HG02763 (cell line): ENCODE data around the gene TNRC18.
A peak's percentile ranks its signal among the peaks of the same experiment; 100 is the strongest.
"Not testable (repeated sequence)": the region's sequence is repeated elsewhere in the genome, so short reads cannot be mapped to it uniquely, and the experiment has no call there.

ENCODE experiments used
- ATAC-seq: cut with Tn5 transposase; IDR thresholded peaks from one replicate; pipeline ENCODE4 v1.9.1; 2021; ENCODE audit warnings: mild to moderate bottlenecking, moderate library complexity; ENCODE audit not compliant: unreplicated experiment

Gene TNRC18

DNA sequence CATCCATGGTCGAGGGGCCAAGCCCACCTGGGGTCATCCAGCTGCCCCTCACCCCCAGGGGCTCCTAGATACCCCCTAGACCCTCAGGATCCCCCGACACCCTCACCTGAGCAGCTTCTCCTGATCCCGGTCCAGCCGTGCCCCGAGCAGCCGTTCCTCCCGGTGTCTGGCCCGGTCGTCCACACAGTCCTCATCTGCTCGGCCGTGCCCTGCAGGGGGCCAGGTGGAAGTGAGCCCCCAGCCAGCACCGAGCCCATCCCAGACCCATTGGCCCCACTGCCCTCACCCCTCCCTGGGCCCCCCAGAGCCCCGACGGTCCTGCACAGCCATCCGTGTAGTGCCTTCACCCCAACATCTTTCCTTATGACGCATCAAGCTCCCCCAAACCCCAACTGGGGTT, 45.8 kb downstream of the TNRC18 start:
- ATAC-seq, result no peak

DNA sequence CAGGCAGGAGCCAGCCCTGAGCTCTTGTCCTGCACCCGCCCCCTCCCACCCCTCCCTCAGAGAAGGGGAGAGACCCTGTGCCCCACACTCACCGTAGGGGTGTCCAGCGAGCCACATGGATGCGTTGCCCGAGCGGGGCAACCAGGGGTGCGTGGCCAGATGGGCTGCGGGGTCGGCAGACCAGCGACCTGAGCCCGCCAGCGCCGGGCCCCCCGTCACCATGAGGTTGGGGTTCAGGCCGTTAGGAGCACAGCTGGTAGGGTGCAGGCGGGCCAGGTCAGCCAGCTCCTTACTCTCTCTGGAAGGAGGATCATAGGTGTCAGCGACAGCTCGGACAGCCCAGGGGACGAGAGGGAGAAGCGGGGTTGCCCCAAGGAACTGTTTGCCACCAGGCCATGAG, 46.4 kb downstream of the TNRC18 start:
- ATAC-seq, result no peak

DNA sequence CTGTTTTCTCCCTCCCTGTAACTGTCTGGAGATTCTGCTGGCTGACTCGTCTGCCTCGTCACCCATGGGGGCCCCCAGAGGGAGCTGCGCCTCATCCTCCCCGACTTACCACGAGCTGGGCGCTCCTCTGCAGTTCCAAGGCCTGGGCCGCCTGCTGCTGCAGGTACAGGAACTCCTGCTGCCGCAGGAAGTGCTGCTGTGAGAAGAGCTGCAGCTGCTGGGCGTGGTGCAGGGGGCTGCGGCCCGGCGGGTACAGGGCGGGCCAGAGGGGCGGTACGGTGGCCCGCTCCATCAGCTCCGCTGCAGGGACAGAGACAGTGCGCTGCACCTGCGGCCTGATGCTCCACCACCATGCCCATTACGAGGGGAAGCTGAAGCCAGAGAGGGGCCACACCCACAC, 47.7 kb downstream of the TNRC18 start:
- no peak for ATAC-seq

DNA sequence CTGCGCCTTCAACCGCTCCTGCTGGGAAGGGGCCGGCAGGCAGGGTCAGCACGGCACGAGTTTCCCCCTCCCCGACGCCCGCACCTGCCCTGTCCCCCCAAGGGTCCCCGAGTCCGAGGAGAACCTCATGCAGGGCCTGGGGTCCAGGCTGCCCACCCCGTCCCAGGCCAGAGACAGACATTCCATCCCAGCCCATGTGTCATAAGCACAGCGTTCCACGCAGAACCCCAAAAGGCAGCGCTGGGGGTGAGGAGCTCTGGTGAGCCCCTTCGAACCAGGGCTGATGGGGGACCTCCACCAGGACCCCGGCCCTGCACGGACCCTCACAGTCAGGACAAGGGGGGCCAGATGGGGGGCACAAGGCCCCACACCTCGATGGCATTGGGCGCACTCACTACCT, 49.2 kb downstream of the TNRC18 start:
- no peak for ATAC-seq

DNA sequence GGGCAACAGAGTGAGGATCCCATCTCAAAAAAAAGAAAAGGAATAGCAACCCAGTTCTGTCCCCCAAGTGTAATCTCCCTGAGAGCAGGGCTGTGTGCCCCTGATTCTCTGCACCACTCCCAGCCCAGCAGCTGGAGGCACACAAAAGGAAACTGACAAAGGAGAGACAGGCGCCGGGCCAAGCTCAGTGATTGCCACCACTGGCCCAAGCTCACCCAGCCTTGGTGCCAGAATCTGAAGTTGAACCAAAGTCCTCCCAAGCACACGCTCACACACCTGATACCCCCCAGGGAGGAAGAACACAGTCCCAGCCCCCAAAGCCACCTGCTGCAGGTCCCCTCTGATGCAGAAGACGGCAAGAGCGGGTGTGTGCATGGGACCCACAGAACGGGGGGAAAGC, 50.3 kb downstream of the TNRC18 start:
- no peak for ATAC-seq

DNA sequence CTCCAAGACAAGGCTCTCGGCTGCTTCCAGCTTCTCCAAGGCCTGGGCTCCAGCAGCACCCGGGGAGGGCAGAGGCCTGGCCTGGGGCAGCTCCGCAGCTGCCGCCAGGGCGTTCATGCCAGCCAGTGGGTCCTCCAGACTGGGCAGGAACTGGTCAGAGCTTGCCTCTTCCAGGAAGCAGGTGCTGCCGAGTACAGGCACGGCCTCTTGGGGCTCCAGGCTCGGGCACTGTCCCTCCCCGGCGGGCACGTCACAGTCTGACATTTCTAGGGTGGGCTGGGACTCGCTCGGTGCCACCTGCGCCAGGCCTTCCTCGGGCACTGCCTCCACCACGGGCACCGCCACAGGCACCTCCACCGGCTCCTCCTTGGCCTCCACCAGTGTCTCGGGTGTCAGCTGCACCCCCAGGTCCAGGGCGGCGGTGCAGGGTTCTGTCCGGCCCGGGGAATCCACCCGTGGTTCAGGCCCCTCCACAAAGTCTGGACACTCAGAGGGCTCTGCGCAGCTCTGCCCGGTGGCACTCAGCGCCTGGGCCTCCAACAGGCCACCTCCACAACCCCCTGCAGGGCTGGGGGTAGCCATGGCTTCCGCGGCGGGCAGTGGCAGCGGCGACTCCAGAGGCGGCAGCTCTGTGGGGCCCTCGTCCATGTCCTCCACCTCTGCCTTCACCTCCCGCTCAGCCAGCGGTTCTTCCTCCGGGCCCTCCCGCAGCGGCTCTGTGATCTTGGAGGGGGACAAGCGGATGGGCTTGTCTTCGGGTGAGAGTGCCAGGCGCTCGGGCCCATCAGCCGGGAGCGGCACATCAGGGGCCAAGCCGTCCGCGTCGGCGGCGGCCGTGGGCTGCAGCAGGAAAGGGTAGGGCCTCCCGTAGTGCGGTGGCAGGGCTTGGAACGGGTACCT, 52.9 kb downstream of the TNRC18 start:
- no peak for ATAC-seq

DNA sequence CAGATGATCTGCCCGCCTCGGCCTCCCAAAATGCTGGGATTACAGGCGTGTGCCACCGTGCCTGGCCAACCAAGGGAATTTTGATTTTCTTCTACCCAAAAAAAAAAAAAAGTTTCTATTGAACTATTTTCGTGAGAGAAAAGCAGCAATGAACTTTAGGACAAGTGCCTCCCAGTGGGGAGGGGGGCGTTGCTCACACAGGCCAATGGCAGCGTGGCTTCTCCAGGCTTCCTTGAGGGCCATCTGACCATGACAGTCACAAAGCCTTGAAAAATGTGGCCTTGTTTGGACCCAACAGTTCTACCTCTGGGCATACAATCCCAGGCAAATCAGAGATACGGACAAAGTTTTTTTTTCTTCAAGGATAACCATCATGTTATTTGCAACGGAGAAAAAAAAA, 56.0 kb downstream of the TNRC18 start:
- ATAC-seq, result no peak

DNA sequence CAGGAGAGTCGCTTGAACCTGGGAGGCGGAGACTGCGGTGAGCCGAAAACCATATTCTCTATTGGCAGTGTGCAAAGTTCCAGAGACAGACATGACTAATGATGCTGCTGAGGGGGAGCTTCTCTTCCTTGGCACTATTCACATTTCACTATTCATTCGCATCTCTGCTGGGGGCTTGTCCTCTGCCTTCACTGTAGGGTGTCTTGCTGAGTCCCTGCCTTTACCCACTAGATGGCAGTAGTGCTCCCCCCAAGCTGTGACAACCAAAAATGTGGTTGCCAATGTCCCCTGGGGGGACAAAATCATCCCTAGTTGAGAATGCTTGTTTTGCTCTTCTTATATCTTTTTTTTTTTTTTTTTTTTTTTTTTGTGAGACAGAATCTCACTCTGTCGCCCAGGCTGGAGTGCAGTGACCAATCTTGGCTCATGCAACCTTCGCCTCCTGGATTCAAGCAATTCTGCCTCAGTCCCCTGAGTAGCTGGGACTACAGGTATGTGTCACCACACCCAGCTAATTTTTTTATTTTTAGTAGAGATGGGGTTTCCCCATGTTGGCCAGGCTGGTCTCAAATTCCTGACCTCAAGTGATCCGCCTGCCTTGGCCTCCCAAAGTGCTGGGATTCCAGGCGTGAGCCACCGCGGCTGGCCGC, 57.5 kb downstream of the TNRC18 start:
- peak; percentile 45 for ATAC-seq

DNA sequence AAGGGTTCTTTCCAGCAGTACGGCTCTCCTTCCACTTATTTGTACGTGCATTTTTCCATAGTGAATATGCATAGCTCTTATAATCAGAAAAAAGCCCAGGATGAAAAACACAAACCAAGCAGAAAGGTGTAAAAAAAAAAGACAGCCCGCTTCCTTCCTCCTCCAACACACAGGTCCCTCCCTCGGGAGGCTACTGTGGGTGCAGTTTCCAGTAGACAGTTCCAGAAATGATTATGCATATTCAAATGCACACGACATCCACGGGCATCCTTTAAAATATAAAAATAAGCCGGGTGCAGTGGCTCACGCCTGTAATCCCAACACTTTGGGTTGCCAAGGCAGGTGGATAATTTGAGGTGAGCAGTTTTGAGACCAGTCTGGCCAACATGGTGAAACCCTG, 59.9 kb downstream of the TNRC18 start:
- no peak for ATAC-seq

DNA sequence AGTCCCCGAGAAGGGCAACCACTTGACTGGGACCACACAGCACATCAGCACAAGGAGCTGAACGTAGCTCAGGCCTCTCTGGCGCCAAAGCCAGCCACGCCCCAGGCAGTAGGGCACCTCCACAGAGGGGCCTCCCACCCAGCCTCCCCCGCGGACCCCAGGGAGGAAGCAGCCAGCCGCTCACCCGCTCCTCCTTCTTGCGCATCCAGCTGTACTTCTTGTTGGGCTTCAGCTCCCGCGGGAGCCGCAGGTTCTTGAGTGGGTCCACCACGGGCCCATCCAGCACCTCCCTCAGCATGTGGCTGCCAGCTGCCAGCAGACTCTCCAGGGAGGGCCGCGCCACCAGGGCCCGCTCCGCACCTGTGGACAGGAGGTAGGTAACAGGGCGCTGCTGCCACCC, 61.2 kb downstream of the TNRC18 start:
- ATAC-seq, result no peak

DNA sequence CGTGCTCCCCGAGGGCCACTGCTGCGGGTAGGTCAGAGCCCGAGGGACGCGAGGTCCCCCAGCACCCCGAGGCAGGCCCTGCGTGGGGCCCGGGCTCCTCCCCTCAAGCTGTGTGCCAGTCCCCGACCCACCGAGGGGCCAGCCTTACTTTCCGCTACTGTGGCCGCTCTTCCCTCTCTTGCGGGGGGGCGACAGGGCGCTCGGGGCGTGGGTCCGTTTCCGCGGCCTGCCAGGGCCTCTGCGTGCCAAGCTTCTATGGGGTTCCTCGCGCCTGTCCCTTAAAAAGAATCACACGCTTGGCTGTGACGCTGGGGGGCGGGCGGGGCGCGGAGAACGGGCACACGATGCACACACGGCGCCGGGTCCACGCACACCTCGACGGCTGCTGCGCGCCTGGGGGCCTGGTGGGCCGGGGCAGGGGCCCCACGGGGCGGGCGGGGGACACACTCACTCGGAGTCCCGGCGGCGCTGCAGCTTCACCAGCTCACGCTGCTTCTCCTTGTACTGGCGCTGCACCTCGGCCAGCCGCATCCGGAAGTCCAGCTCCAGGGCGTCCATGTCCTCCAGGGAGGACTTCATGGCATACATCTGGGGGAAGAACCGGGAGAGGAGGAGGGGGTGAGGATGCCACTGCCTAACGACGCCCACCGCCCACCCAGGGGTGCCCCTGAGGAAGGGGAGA, 62.0 kb downstream of the TNRC18 start:
- no peak for ATAC-seq

DNA sequence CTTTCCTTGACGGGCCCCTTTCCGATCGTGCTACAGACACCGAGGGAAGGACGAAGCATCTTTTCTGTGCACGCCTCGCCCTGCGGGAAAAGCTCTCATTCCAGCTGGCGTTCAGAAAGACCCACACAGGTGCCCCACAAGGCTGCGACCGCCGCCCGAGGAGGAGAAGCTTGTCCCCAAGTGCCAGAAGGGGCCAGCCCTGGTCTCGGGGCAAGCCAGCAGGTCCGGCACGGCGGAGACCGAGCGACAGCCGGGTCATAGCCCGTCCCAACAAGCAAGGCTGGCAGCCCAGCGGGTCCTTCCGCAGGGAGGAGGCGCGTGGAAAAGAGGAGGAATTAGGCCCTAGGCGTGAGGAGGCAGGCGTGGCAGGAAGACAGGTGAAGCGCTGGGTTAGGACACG, 62.7 kb downstream of the TNRC18 start:
- ATAC-seq, result no peak

DNA sequence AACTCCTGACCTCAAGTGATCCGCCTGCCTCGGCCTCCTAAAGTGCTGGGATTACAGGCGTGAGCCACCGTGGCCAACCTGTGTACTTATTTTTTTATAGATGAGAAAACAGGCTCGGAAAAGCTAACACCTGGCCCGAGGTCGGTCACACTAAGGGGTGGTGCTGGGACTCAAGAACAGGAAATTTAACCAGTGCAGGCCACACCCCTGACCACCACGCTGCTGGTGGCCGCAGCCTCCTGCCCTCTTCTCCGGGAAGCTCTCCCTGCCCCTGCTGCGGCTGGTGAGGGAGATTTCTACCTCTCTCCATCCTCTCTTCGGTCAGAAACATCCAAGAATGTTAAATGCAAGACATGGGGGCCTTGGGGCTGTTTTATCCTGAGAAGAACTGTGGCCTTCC, 63.2 kb downstream of the TNRC18 start:
- no peak for ATAC-seq

DNA sequence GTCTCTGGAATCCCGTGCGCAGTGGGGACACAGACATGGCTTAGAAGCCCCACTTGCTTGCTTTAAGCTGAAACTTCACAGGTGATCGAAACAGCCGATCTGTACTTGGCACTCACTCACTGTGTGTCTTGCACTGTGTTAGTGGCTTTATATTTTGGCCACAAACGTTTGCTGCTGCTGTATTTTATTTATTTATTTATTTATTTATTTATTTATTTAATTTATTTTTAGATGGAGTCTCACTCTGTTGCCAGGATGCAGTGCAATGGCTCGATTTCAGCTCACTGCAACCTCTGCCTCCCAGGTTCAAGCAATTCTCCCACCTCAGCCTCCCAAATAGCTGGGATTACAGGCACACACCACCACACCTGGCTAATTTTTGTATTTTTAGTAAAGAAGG, 63.6 kb downstream of the TNRC18 start:
- ATAC-seq, result not testable (repeated sequence)

DNA sequence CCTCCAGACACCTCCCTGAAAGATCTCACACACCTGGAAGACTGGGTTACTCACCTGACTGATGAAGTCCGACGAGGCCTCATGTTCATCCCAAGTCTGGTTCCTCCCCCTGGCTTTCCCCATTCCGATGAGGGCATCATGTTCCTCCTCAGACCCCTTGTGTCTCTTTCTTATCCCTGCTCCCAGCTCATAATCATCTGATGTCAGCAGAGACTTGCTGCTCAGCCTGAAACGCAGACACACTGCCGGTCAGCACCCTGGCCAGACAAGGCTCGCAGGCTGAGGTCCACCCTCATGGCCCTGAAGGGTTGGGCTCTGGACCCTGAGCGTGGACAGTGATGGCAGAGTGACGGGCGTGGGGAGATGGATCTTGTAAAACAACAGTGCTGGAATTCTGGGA, 64.3 kb downstream of the TNRC18 start:
- ATAC-seq, result no peak

DNA sequence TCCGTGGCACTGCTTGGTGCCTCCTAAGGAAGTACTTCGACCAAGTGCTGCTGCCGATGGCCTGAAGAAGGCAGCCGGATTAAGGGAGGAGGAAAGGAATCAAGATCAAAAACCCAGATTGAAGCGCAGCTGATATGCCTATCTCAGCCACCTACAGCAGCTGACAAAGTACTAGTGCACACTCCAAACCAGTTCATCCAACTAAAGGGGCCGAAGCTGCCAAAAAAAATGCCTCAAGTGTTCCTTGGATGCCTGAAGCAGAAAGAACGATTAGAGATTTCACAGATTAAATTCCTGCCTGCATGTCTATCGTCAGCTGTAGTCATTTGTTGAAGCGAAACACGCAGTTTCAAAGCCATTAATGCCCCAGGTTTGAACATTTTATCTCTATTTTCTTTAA, 65.7 kb downstream of the TNRC18 start:
- no peak for ATAC-seq

DNA sequence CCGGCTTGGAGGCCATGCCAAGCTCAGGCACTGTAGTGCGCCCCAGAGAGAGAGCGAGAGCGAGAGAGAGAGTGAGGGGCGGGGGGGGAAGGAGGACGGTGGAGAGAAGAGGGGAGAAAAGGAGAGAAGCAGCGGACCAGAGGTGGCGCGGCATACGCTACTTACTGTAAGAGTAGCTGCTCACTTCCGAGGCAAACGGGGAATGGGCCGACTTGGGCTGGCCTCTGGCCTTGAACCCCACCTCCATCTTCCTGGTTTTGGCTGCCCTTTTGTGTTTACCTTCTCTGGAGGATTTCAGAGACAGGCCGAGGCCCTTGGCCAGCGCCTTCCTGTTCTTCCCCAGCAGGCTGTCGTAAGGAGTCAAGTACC, 66.9 kb downstream of the TNRC18 start:
- ATAC-seq, result no peak

DNA sequence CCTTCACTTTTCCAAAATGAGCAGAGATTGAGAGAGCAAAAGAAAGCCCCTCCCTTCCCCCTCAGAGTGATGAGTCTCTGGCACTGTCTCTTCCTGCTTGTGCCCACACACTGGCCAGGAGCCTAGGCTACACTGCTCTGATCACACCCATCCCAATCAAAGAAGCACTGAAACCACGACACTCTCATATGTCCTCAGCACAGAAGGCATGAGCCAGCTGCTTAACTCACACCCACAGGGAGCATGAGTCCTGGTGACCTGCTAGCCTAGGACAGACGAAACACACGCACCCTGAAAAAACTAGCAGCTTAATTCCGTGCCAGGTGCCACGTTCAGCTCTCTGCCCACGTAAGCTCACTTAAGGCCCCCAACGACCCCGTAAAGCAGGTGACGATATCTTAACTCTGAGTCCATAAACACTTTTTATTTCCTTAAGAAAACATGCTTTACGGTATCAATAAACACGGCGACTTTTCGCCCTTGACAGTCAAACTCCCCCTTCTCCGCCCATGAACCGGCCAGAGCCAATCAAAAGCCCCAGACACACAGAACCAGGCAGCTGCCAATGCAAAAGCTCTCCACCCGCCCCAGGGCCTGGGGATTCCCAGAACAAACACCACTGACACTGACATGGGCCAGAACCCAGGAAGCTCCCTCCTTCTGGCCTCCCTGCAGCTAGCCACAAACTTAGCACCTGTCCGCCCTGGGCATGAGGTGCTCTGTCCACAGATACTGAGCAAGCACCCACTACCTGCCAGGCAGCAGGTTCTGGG, 69.0 kb downstream of the TNRC18 start:
- no peak for ATAC-seq

DNA sequence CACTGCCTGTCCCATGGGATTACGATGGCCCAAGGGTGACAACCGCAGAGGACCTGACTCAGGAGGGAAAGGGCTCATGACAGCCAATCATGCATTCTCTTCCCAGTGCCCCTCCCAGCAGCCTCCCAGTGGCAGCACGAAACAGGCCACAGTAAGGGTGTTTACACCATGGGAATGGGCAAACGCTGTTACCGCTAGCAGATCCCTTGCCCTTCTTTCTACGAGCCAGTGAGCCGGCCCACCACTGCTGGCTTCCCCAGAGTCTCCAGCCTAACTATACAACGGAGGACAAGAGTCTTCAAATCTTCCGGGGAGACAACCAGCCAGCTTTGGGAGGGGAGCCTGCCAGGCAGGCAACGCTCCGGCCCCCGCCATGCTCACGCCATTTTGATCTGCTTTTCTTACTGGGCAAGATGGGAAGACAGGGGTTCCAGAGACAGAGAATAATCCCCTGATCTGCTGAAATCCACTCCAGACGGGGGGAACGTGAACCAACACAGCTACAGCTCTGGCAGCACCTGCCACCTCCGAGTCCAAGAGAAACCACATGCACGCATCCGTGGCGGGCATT, 71.1 kb downstream of the TNRC18 start:
- no peak for ATAC-seq

DNA sequence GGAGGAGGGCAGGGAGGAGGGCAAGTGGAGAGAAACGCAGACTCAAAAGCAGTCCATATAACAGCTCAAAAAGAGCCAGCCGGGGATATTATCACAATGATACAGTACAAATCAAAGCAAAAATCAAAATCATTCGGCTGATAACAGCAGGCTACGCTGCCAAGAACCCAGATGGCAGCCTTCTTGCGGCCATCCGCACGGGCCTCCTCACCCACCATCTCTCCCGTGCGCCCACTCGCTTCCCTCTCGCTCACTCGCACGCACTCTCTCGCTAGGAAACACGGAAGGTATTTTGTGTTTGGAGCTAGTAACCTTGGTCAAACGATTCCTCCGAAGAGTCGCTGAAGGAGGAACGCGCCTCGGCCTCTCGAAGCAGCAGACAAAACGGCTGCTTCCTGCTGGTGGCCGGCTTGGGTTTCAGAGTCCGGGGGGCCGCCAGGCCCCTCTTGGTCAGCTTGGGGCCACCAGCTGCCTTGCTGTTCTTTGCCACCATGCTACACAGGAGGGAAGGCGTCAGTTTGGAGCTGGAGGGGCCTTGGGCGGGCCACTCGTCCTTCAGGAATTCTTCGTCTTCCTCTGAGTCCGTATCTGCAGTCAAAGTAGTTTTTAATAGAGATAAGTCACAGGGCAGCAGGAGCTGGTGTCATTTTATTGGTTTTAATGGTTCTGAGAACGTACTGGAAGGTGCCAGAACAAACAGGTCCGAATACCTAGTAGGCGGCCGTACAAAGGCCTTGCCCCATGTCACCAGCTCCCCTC, 71.9 kb downstream of the TNRC18 start:
- no peak for ATAC-seq
